Activated T-cell treated with anti-CD3 and anti-CD28 coated beads, Interleukin-2, amount 50 U/mL, for 72 hours (primary cell): ENCODE measurements around the gene GPER1. TPM values are rescaled to one million over a fixed set of nuclear protein-coding genes. Genes with fewer than 3 reads are reported as not detected.
"Not testable (repeated sequence)": the region's sequence is repeated elsewhere in the genome, so short reads cannot be mapped to it uniquely, and the experiment has no call there.

Experiments
- ATAC-seq, 2 donors: fragments of 150-1000 bp; cut with Tn5 transposase; replicated peaks in 1 of 2; 2 replicates each; pipeline ENCODE4 v1.10.0; 2021; ENCODE audit warnings: moderate library complexity in 2 of 2, mild to moderate bottlenecking in 1 of 2
- DNase-seq, 2 donors: peaks; one replicate each; pipeline ENCODE4 v3.0.0; 2021 to 2022; ENCODE audit warnings: mixed read lengths in 1 of 2
- H3K27ac Mint-ChIP-seq: one replicate; pipeline ENCODE4 v1.8.0; 2022; ENCODE audit warnings: mild to moderate bottlenecking, moderate library complexity, mixed read lengths
- H3K27me3 Mint-ChIP-seq: one replicate; pipeline ENCODE4 v1.8.0; 2022; ENCODE audit warnings: low read depth, mixed read lengths
- H3K36me3 Mint-ChIP-seq, 2 donors: one replicate each; pipeline ENCODE4 v1.8.0; 2022; ENCODE audit warnings: mixed read lengths in 2 of 2, mild to moderate bottlenecking in 1 of 2; ENCODE audit not compliant: insufficient read depth in 2 of 2
- H3K4me1 Mint-ChIP-seq: one replicate; pipeline ENCODE4 v1.8.0; 2022; ENCODE audit warnings: low read depth, mixed read lengths
- H3K4me3 Mint-ChIP-seq, 2 donors: one replicate each; pipeline ENCODE4 v1.8.0; 2022; ENCODE audit warnings: mild to moderate bottlenecking in 2 of 2, mixed read lengths in 2 of 2, moderate library complexity in 2 of 2
- H3K9me3 Mint-ChIP-seq, 2 donors: one replicate each; pipeline ENCODE4 v1.8.0; 2022; ENCODE audit warnings: mixed read lengths in 2 of 2
- total RNA-seq, 2 donors: library from RNA; stranded (reverse); gene quantifications; one replicate each; pipeline ENCODE4 v1.2.3, GENCODE V29; 2022

GPER1 gene
- total RNA-seq, 2 donors from 2014 or later = 0.24 to 0.56 TPM

DNA sequence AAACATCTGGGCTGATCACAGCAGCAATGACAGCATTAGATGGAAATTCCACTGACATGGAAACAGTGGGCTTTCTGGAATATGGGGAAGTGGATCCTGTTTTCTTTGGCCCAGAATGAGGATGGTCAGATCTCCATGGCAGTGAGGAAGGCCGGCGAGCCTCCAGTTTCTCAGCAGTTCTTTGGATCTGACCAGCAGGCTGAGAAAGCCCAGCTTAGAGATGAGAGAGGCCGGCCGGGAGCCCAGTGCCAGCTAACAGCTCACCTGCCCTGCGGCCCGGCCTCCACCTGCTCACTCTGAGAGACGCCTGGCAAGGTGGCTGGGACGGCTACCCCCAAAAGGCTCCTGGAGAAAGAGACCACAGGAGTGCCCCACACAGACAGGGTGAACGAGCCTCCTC lies 24.2 kb downstream of the GPER1 start:
- Mint-ChIP-seq H3K27me3 (no peaks in the 10 kb centered on the region), H3K4me3 (no peak overlapping the region), H3K9me3 (peaks cover 0 to 6% of the 10 kb centered on the region in 2 donors), H3K36me3 (peaks cover 1 to 3% of the 10 kb centered on the region in 2 donors), H3K4me1 (no peaks in the 10 kb centered on the region), H3K27ac (no peak overlapping the region)
- no peak for DNase-seq
- ATAC-seq = no peak

DNA sequence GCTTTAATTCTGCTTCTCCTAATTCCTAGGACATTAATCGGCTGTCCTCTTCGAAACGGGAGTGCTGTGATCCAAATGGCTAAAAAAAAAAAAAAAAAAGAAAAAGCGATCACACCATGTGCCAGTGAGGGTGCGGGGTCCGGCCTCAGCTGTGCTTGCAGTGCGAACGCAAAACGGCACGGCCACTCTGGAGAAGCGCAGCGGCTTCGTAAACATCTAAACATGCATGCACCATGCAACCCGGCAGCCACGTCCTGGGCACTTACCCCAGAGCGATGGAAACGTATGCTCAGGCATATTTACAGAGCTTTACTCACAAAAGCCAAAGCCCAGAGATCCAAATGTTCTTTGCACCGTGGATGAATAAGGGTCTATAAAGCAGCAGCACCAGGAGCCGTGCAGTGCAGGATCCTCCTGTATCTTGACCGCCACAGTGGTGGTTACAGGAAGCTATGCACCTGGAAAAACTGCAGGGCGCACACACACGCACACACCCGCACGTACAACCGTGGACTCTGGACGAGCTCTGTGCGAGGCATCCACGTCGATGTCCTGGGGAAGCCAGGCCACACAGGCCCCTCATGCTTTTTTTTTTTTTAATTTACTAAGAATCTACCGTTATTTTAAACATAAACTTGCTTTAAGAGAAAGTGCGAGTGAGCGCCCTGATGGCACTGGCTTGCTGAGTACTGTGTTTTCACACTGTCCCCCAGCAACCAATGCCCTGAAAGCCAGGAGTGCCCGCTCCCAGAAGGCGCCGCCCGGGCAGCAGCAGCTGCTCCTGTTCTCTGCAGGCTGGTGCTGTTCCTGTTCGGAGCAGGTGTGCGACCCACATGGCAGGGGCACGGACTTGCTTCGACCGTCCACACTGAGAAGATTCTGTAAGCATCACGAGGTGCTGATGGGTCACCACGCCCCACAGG lies 25.0 kb downstream of the GPER1 start:
- DNase-seq (no peak), ATAC-seq (no peak)
- Mint-ChIP-seq H3K27me3 (no peaks in the 10 kb centered on the region), H3K27ac (no peak overlapping the region), H3K9me3 (peaks cover 0 to 9% of the 10 kb centered on the region in 2 donors), H3K4me1 (no peaks in the 10 kb centered on the region), H3K36me3 (peaks cover 8 to 10% of the 10 kb centered on the region in 2 donors), H3K4me3 (no peak overlapping the region)

DNA sequence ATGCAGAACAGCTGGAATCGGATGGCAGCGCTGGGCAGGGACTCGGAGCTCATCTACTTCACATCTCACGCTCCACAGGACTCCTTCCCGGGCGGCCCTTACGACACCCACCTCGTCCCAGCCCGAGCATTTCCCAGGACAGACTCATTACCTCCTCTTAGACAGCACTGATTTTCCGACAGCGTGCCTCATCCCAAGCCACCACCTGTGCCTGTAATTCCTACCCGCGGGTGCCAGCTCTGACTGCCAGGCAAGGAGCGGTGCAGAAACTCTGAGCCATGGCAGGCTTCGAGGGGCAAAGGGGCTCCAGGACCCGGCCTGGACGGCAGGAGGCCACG lies 25.6 kb downstream of the GPER1 start:
- Mint-ChIP-seq H3K36me3 (peaks cover 10 to 11% of the 10 kb centered on the region in 2 donors), H3K4me3 (no peak overlapping the region), H3K4me1 (no peaks in the 10 kb centered on the region), H3K27me3 (no peaks in the 10 kb centered on the region), H3K27ac (no peak overlapping the region), H3K9me3 (peaks cover 0 to 9% of the 10 kb centered on the region in 2 donors)
- DNase-seq (no peak), ATAC-seq (no peak)

DNA sequence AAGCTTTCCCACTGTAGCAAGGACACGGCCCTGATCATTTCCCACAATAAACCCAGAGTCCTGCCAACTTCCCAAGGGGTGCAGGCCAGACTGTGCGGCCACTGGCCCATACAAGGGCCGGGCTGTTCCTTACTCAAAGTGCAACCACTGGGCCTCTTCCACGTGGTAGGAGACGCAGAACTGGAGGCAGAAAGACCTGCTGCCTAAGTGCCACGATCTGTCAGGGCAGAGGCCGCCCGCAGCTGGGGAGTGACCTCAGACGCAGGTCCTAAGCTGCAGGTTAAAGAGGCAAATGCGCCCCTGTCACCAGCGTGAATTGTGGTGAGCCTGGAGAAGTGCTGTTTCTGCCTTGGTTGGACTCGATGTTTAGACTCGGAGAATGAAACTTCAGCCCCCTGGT lies 26.2 kb downstream of the GPER1 start:
- no peak for ATAC-seq
- Mint-ChIP-seq H3K4me1 (peaks cover 4% of the 10 kb centered on the region), H3K27ac (no peak overlapping the region), H3K9me3 (peaks cover 0 to 9% of the 10 kb centered on the region in 2 donors), H3K27me3 (no peaks in the 10 kb centered on the region), H3K4me3 (no peak overlapping the region), H3K36me3 (peaks cover 10 to 11% of the 10 kb centered on the region in 2 donors)
- no peak for DNase-seq

DNA sequence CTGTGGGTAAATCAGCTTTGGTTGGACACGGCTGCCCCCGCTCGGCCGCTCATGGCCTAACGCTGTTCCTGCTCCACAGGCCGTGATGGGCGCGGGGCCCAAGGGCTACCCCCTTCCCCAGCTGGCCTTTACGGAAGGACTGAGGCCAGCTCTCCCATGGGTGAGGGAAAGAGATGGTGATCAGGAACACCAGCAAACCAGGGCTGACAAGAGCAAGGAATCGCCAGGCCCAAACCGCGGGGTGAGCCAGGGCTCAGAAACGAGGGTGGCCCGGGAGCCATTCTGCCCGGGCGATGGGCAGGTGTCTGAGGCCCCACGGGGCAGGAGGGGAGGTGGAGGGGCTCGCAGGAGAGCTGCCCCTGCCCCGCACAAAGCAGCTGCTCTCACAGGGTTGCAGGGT lies 26.6 kb downstream of the GPER1 start:
- no peak overlapping the region for H3K4me3 Mint-ChIP-seq
- no peak for DNase-seq

DNA sequence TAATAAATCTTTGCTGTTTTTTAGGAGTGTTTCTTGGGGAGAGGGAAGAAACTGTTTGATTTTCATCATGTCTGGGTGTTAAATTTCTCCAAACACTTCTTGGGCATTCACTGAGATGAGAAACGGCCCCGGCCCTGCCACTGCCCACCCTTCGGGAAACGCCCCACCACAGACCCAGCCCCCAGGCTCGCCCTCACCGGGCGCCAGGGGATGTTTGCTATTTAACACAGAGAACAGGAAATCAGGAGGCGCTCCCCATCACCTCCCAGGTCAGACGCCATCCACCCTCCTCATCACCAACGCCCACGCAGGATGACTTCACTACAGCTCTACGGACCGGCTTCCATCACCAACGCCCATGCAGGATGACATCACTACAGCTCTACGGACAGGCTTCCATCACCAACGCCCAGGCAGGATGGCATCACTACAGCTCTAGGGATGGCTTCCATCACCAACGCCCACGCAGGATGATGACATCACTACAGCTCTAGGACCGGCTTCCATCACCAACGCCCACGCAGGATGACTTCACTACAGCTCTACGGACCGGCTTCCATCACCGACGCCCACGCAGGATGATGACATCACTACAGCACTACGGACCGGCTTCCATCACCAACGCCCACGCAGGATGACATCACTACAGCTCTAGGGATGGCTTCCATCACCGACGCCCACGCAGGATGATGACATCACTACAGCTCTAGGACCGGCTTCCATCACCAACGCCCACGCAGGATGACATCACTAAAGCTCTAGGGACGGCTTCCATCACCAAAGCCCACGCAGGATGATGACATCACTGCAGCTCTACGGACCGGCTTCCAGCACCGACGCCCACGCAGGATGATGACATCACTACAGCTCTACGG lies 27.5 kb downstream of the GPER1 start:
- not testable (repeated sequence) for H3K4me1 Mint-ChIP-seq, H3K27me3 Mint-ChIP-seq, H3K9me3 Mint-ChIP-seq, H3K4me3 Mint-ChIP-seq
- DNase-seq = peak; percentile 10 to 15
- H3K36me3 Mint-ChIP-seq = peaks cover 10 to 11% of the 10 kb centered on the region in 2 donors
- peak overlapping the region; percentile 69 for H3K27ac Mint-ChIP-seq
- ATAC-seq = peak in 1 of 2 donors; percentile 17

More for the DNA sequence above, 26.6 kb downstream of the GPER1 start:
- ATAC-seq = no peak
- Mint-ChIP-seq H3K36me3 (peaks cover 10 to 11% of the 10 kb centered on the region in 2 donors), H3K9me3 (peaks cover 0 to 9% of the 10 kb centered on the region in 2 donors), H3K27ac (no peak overlapping the region), H3K4me1 (peaks cover 8% of the 10 kb centered on the region), H3K27me3 (no peaks in the 10 kb centered on the region)

DNA sequence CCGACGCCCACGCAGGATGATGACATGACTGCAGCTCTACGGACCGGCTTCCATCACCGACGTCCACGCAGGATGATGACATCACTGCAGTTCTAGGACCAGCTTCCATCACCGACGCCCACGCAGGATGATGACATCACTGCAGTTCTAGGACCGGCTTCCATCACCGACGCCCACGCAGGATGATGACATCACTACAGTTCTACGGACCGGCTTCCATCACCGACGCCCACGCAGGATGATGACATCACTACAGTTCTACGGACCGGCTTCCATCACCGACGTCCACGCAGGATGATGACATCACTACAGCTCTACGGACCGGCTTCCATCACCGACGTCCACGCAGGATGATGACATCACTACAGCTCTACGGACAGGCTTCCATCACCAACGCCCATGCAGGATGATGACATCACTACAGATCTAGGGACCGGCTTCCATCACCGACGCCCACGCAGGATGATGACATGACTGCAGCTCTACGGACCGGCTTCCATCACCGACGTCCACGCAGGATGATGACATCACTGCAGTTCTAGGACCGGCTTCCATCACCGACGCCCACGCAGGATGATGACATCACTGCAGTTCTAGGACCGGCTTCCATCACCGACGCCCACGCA lies 28.6 kb downstream of the GPER1 start:
- not testable (repeated sequence) for H3K27me3 Mint-ChIP-seq, ATAC-seq, H3K27ac Mint-ChIP-seq, DNase-seq, H3K9me3 Mint-ChIP-seq, H3K4me3 Mint-ChIP-seq, H3K4me1 Mint-ChIP-seq
- H3K36me3 Mint-ChIP-seq = peaks cover 10 to 11% of the 10 kb centered on the region in 2 donors

DNA sequence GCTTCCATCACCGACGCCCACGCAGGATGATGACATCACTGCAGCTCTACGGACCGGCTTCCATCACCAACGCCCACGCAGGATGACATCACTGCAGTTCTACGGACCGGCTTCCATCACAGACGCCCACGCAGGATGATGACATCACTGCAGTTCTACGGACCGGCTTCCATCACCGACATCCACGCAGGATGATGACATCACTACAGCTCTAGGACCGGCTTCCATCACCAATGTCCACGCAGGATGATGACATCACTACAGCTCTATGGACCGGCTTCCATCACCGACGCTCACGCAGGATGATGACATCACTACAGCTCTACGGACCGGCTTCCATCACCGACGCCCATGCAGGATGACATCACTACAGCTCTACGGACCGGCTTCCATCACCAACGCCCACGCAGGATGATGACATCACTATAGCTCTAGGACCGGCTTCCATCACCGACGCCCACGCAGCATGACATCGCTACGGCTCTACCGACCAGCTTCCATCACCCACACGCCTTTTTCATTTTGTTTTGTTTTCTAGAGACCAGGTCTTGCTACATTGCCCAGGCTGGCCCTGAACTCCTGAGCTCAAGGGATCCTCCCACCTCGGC lies 29.5 kb downstream of the GPER1 start:
- Mint-ChIP-seq H3K4me1 (peaks cover 9% of the 10 kb centered on the region), H3K9me3 (peaks cover 0 to 9% of the 10 kb centered on the region in 2 donors), H3K27me3 (no peaks in the 10 kb centered on the region), H3K27ac (peak overlapping the region; percentile 80), H3K4me3 (no peak overlapping the region), H3K36me3 (peaks cover 10 to 11% of the 10 kb centered on the region in 2 donors)
- DNase-seq (no peak), ATAC-seq (no peak)

DNA sequence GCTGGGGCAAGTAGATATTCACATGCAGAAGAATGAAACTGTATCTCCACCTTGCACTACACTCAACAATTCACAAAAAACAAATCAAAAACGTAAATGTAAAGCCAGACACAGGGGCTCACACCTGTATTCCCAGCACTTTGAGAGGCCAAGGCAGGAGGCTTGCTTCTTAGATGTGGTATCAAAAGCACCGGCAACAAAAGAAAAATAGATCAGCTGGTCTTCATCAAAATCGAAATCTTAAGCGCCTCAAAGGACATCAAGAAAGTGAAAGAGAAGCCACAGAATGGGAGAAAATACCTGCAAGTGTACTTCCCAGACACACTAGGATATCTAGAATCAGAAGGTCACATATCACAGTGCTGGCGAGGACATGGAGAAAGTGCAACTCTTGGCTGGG lies 31.3 kb downstream of the GPER1 start:
- peaks cover 10 to 11% of the 10 kb centered on the region in 2 donors for H3K36me3 Mint-ChIP-seq
- peaks cover 9% of the 10 kb centered on the region for H3K4me1 Mint-ChIP-seq
- H3K9me3 Mint-ChIP-seq = peaks cover 0 to 9% of the 10 kb centered on the region in 2 donors
- H3K4me3 Mint-ChIP-seq = peak overlapping the region; percentile 31 to 38
- DNase-seq (no peak), ATAC-seq (no peak)
- no peaks in the 10 kb centered on the region for H3K27me3 Mint-ChIP-seq
- no peak overlapping the region for H3K27ac Mint-ChIP-seq

DNA sequence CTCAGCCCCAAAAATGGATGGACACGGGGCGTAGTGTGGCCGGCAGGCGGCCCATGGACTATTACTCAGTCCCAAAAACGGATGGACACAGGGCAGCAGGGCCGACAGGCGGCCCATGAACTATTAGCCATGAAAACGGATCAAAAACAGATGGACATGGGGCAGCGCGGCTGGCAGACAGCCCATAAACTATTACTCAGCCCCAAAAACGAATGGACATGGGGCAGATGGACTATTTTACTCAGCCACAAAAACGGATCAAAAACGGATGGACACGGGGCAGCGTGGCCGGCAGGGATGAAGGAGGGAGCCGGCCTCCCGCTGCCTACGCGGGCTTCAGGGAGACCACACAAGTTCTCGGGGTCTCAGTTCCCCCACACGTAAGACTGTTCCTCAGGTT lies 32.9 kb downstream of the GPER1 start:
- H3K36me3 Mint-ChIP-seq = peaks cover 10% of the 10 kb centered on the region in 2 donors
- no peaks in the 10 kb centered on the region for H3K27me3 Mint-ChIP-seq
- H3K9me3 Mint-ChIP-seq = peaks cover 0 to 7% of the 10 kb centered on the region in 2 donors
- H3K4me1 Mint-ChIP-seq = peaks cover 9% of the 10 kb centered on the region
- ATAC-seq (no peak), DNase-seq (no peak)
- H3K4me3 Mint-ChIP-seq = no peak overlapping the region
- H3K27ac Mint-ChIP-seq = no peak overlapping the region

DNA sequence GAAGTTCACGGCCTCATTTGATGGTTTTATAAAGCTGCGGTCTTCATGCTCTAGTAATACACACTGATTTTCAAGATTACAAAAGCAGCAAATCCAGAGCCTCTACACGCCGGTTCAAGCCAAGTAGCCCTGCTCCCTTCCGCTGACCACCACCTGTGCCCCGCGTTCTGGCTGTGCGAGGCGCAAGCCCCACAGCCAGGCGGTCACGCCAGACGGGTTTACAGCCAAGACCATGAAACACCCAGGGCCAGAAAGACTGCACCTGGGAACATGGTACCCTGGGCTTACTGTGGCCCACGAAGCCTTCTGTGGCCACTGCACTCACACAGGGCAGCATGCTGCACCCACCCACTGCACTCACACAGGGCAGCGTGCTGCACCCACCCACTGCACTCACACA lies 33.6 kb downstream of the GPER1 start:
- Mint-ChIP-seq H3K27ac (no peak overlapping the region), H3K4me3 (no peak overlapping the region), H3K27me3 (no peaks in the 10 kb centered on the region), H3K9me3 (peaks cover 0 to 3% of the 10 kb centered on the region in 2 donors), H3K36me3 (peaks cover 7 to 10% of the 10 kb centered on the region in 2 donors), H3K4me1 (peaks cover 9% of the 10 kb centered on the region)
- ATAC-seq = no peak
- DNase-seq = no peak

DNA sequence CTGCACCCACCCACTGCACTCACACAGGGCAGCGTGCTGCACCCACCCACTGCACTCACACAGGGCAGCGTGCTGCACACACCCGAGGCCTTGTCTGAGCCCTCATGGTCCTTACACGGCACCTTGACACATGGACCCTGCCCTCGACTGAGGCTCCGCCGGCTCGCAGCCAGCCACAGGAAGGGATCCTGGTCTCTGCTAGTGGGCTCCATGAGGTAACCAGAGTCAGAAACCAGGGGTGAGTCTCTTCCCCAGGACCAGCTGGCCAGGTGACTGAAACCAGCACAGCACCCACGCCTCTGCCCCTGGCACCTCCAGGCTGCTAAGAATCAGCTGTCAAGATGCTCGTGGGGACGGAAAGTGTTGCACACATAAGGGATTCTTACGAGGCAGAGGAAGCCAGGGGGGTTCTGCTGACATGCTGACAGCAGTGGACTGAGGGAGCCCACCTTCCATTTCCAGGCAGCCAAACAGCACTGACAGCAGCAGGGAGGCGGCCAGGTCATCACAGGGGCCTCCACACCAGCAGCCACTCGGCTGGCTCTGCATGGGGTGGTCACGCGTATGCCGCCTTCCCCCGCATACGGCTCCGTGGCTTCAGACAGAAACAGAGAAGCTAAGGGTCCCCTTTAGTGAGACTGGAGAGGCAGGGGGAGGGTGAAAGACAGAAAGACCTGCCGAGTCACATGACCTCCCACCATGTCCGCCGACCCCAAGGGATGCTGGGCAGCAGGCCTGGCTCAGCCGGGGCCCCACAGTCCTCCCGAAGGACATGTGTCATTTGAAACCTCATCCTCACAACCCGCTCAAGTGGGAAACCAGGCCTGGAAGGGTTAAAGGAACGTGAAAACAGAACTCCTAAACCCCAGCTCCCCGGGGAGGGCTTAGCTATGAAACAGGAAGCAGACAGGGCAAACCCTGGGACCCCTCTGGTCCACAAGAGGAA lies 34.2 kb downstream of the GPER1 start:
- peaks cover 0 to 3% of the 10 kb centered on the region in 2 donors for H3K9me3 Mint-ChIP-seq
- no peak overlapping the region for H3K27ac Mint-ChIP-seq
- no peak for DNase-seq
- ATAC-seq = no peak
- peaks cover 9% of the 10 kb centered on the region for H3K4me1 Mint-ChIP-seq
- H3K36me3 Mint-ChIP-seq = peaks cover 7 to 10% of the 10 kb centered on the region in 2 donors
- H3K27me3 Mint-ChIP-seq = no peaks in the 10 kb centered on the region
- H3K4me3 Mint-ChIP-seq = no peak overlapping the region
